ENCODE measurements around the gene ACTMAP. TPM values are rescaled to one million over a fixed set of nuclear protein-coding genes. Genes with fewer than 3 reads are reported as not detected.

The ACTMAP gene
- total RNA-seq, 5 donors from 2014 or later (not counting 1 experiment from before 2014, with no cell fraction given) = 4.7 to 8.3 (median 6.8) TPM

- no peaks in the 10 kb centered on the region for H3K9me3 Mint-ChIP-seq
- DNase-seq = no peak
- CTCF ChIA-PET = interaction anchor here in 1 of 2 donors (0.5 to 0.6 kb wide), 2 partner anchors 73 to 380 kb away, joined by 5 to 12 read pairs; no protein-coding TSS in a partner anchor
- H3K27me3 Mint-ChIP-seq = no peaks in the 10 kb centered on the region
- H3K27ac Mint-ChIP-seq = no peak overlapping the region
- H3K4me1 ChIP-seq (ENCODE audit: control insufficient read depth in 1 of 2, extremely low read depth in 1 of 2, insufficient read depth in 2 of 2, low read length in 2 of 2) = no peaks in the 10 kb centered on the region
- no peaks in the 10 kb centered on the region for H3K9me3 ChIP-seq
- H3K4me3 ChIP-seq (ENCODE audit: control insufficient read depth in 1 of 2, extremely low read depth in 1 of 2, low read length in 1 of 2) = no peak overlapping the region
- POLR2A ChIA-PET = no interaction called here
- H3K36me3 Mint-ChIP-seq = peaks cover 6% of the 10 kb centered on the region
- peaks cover 6 to 12% of the 10 kb centered on the region in 2 donors for H3K36me3 ChIP-seq (ENCODE audit: control insufficient read depth in 2 of 2, extremely low read depth in 1 of 2, insufficient read depth in 1 of 2, low read length in 1 of 2)
- ATAC-seq (replicated peaks in 1 of 4) = no peak
- no peaks in the 10 kb centered on the region for H3K27me3 ChIP-seq (replicated peaks in 1 of 2; ENCODE audit: control insufficient read depth in 2 of 2, extremely low read depth in 1 of 2, insufficient read depth in 2 of 2, low read length in 1 of 2)
- no peak overlapping the region for H3K4me3 Mint-ChIP-seq
- H3K27ac ChIP-seq (ENCODE audit: low read length) = no peak overlapping the region
- H3K4me1 Mint-ChIP-seq = peaks cover 0 to 3% (median 0%) of the 10 kb centered on the region in 3 donors
- 96% methylated on average over 9 of the region's 10 CpGs for WGBS (ENCODE audit: insufficient coverage)
These were observed 6.4 kb downstream of the ACTMAP start for GRCh38 chr19:40743926-40744325.

GRCh38 chr19:40742886-40743285 is 7.4 kb downstream of the ACTMAP start:
- H3K27ac Mint-ChIP-seq = no peak overlapping the region
- CTCF ChIA-PET = no interaction called here
- POLR2A ChIA-PET = no interaction called here

GRCh38 chr19:40742477-40742876 is 7.8 kb downstream of the ACTMAP start:
- DNase-seq (no peak), ATAC-seq (replicated peaks in 1 of 4) (no peak)
- Histone ChIP-seq H3K4me1 (ENCODE audit: control insufficient read depth in 1 of 2, extremely low read depth in 1 of 2, insufficient read depth in 2 of 2, low read length in 2 of 2) (no peaks in the 10 kb centered on the region), H3K36me3 (ENCODE audit: control insufficient read depth in 2 of 2, extremely low read depth in 1 of 2, insufficient read depth in 1 of 2, low read length in 1 of 2) (peaks cover 12% of the 10 kb centered on the region in 2 donors), H3K27me3 (replicated peaks in 1 of 2; ENCODE audit: control insufficient read depth in 2 of 2, extremely low read depth in 1 of 2, insufficient read depth in 2 of 2, low read length in 1 of 2) (no peaks in the 10 kb centered on the region), H3K27ac (ENCODE audit: low read length) (no peak overlapping the region), H3K9me3 (no peaks in the 10 kb centered on the region), H3K4me3 (ENCODE audit: control insufficient read depth in 1 of 2, extremely low read depth in 1 of 2, low read length in 1 of 2) (no peak overlapping the region)
- H3K27me3 Mint-ChIP-seq = no peaks in the 10 kb centered on the region
- H3K4me1 Mint-ChIP-seq = no peaks in the 10 kb centered on the region
- H3K9me3 Mint-ChIP-seq = no peaks in the 10 kb centered on the region
- H3K27ac Mint-ChIP-seq = no peak overlapping the region
- H3K4me3 Mint-ChIP-seq = no peak overlapping the region
- POLR2A ChIA-PET = no interaction called here
- 90% methylated on average over 16 of the region's 17 CpGs for WGBS (ENCODE audit: insufficient coverage)
- CTCF ChIA-PET = no interaction called here
- peaks cover 12% of the 10 kb centered on the region for H3K36me3 Mint-ChIP-seq

More at GRCh38 chr19:40742886-40743285, 7.4 kb downstream of the ACTMAP start:
- no peaks in the 10 kb centered on the region for H3K4me1 ChIP-seq (ENCODE audit: control insufficient read depth in 1 of 2, extremely low read depth in 1 of 2, insufficient read depth in 2 of 2, low read length in 2 of 2)
- H3K9me3 ChIP-seq = no peaks in the 10 kb centered on the region
- peaks cover 9 to 12% of the 10 kb centered on the region in 2 donors for H3K36me3 ChIP-seq (ENCODE audit: control insufficient read depth in 2 of 2, extremely low read depth in 1 of 2, insufficient read depth in 1 of 2, low read length in 1 of 2)
- DNase-seq (no peak), ATAC-seq (replicated peaks in 1 of 4) (no peak)
- H3K27me3 ChIP-seq (replicated peaks in 1 of 2; ENCODE audit: control insufficient read depth in 2 of 2, extremely low read depth in 1 of 2, insufficient read depth in 2 of 2, low read length in 1 of 2) = no peaks in the 10 kb centered on the region
- Mint-ChIP-seq H3K27me3 (no peaks in the 10 kb centered on the region), H3K4me1 (no peaks in the 10 kb centered on the region), H3K36me3 (peaks cover 10% of the 10 kb centered on the region), H3K4me3 (no peak overlapping the region), H3K9me3 (no peaks in the 10 kb centered on the region)
- H3K27ac ChIP-seq (ENCODE audit: low read length) = no peak overlapping the region
- WGBS (ENCODE audit: insufficient coverage) = 93% methylated on average over 10 of the region's 12 CpGs
- H3K4me3 ChIP-seq (ENCODE audit: control insufficient read depth in 1 of 2, extremely low read depth in 1 of 2, low read length in 1 of 2) = no peak overlapping the region

- Histone ChIP-seq H3K4me3 (ENCODE audit: control insufficient read depth in 1 of 2, extremely low read depth in 1 of 2, low read length in 1 of 2) (no peak overlapping the region), H3K9me3 (no peaks in the 10 kb centered on the region), H3K27ac (ENCODE audit: low read length) (no peak overlapping the region), H3K4me1 (ENCODE audit: control insufficient read depth in 1 of 2, extremely low read depth in 1 of 2, insufficient read depth in 2 of 2, low read length in 2 of 2) (no peaks in the 10 kb centered on the region), H3K27me3 (replicated peaks in 1 of 2; ENCODE audit: control insufficient read depth in 2 of 2, extremely low read depth in 1 of 2, insufficient read depth in 2 of 2, low read length in 1 of 2) (no peaks in the 10 kb centered on the region), H3K36me3 (ENCODE audit: control insufficient read depth in 2 of 2, extremely low read depth in 1 of 2, insufficient read depth in 1 of 2, low read length in 1 of 2) (peaks cover 17 to 19% of the 10 kb centered on the region in 2 donors)
- POLR2A ChIA-PET = interaction anchor here in 1 of 2 donors (0.7 kb wide), 1 partner anchor 533 kb away, joined by 5 read pairs; no protein-coding TSS in a partner anchor
- H3K4me3 Mint-ChIP-seq = no peak overlapping the region
- ATAC-seq (replicated peaks in 1 of 4) = no peak
- 92% methylated on average over 5 of the region's 10 CpGs for WGBS (ENCODE audit: insufficient coverage)
- no peaks in the 10 kb centered on the region for H3K9me3 Mint-ChIP-seq
- no peak overlapping the region for H3K27ac Mint-ChIP-seq
- no peaks in the 10 kb centered on the region for H3K27me3 Mint-ChIP-seq
- DNase-seq = no peak
- H3K4me1 Mint-ChIP-seq = no peaks in the 10 kb centered on the region
- H3K36me3 Mint-ChIP-seq = peaks cover 14% of the 10 kb centered on the region
- CTCF ChIA-PET = no interaction called here
These were observed 8.5 kb downstream of the ACTMAP start for GRCh38 chr19:40741527-40742390.

GRCh38 chr19:40740747-40741146 is 9.5 kb downstream of the ACTMAP start:
- Histone ChIP-seq H3K36me3 (ENCODE audit: control insufficient read depth in 2 of 2, extremely low read depth in 1 of 2, insufficient read depth in 1 of 2, low read length in 1 of 2) (peaks cover 19 to 24% of the 10 kb centered on the region in 2 donors), H3K27ac (ENCODE audit: low read length) (no peak overlapping the region), H3K9me3 (no peaks in the 10 kb centered on the region), H3K4me3 (ENCODE audit: control insufficient read depth in 1 of 2, extremely low read depth in 1 of 2, low read length in 1 of 2) (no peak overlapping the region), H3K4me1 (ENCODE audit: control insufficient read depth in 1 of 2, extremely low read depth in 1 of 2, insufficient read depth in 2 of 2, low read length in 2 of 2) (no peaks in the 10 kb centered on the region), H3K27me3 (replicated peaks in 1 of 2; ENCODE audit: control insufficient read depth in 2 of 2, extremely low read depth in 1 of 2, insufficient read depth in 2 of 2, low read length in 1 of 2) (no peaks in the 10 kb centered on the region)
- Mint-ChIP-seq H3K27me3 (no peaks in the 10 kb centered on the region), H3K27ac (no peak overlapping the region), H3K9me3 (no peaks in the 10 kb centered on the region), H3K4me3 (no peak overlapping the region), H3K4me1 (no peaks in the 10 kb centered on the region), H3K36me3 (peaks cover 14% of the 10 kb centered on the region)
- CTCF ChIA-PET = no interaction called here
- no peak for DNase-seq
- WGBS (ENCODE audit: insufficient coverage) = 88% methylated on average over 3 of the region's 6 CpGs
- ATAC-seq (replicated peaks in 1 of 4) = no peak
- POLR2A ChIA-PET = interaction anchor here in 1 of 2 donors (0.7 kb wide), 1 partner anchor 534 kb away, joined by 5 read pairs; no protein-coding TSS in a partner anchor

GRCh38 chr19:40739871-40740703 is 10.2 kb downstream of the ACTMAP start:
- POLR2A ChIA-PET = no interaction called here
- Mint-ChIP-seq H3K27me3 (no peaks in the 10 kb centered on the region), H3K9me3 (no peaks in the 10 kb centered on the region), H3K4me1 (no peaks in the 10 kb centered on the region), H3K27ac (no peak overlapping the region), H3K4me3 (no peak overlapping the region), H3K36me3 (peaks cover 20% of the 10 kb centered on the region)
- no peaks in the 10 kb centered on the region for H3K9me3 ChIP-seq
- no peaks in the 10 kb centered on the region for H3K27me3 ChIP-seq (replicated peaks in 1 of 2; ENCODE audit: control insufficient read depth in 2 of 2, extremely low read depth in 1 of 2, insufficient read depth in 2 of 2, low read length in 1 of 2)
- DNase-seq = no peak
- H3K4me1 ChIP-seq (ENCODE audit: control insufficient read depth in 1 of 2, extremely low read depth in 1 of 2, insufficient read depth in 2 of 2, low read length in 2 of 2) = no peaks in the 10 kb centered on the region
- 92% methylated on average over 12 of the region's 16 CpGs for WGBS (ENCODE audit: insufficient coverage)
- no peak overlapping the region for H3K27ac ChIP-seq (ENCODE audit: low read length)
- peaks cover 19 to 31% of the 10 kb centered on the region in 2 donors for H3K36me3 ChIP-seq (ENCODE audit: control insufficient read depth in 2 of 2, extremely low read depth in 1 of 2, insufficient read depth in 1 of 2, low read length in 1 of 2)
- H3K4me3 ChIP-seq (ENCODE audit: control insufficient read depth in 1 of 2, extremely low read depth in 1 of 2, low read length in 1 of 2) = no peak overlapping the region
- CTCF ChIA-PET = no interaction called here
- no peak for ATAC-seq (replicated peaks in 1 of 4)

All from T-cell (primary cell).